ENCODE results near the gene RTL9.

RTL9 gene

DNA sequence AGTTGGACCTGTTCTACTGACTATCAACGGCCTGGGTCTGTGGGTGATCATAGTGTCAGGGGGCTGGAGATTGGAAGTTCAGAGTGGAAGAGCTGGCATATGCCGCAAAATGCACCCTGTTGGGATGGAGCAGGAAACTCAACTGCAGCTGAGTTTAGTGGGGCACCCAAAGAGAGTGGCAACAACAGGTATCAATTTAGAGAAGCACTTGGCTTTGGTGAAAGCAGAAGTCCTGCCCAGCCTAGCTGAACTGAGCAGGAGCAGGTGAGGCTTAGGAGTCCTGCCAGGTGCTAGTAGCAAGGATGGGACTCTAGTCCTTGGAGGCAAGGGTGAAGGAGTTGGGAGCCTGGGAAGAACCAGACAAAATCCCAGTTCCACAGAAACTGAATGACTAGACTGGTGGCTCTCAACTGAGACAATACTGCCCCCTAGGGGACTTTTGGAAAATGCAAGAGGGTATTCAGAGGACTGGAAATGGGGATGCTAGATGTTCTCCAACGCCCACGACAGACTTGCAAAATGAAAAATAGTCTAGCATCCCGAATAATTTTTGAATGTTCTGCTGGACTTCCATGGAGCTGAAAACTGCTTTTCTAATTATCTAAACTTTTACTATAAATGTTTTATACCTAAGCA lies 49.4 kb downstream of the RTL9 start:
- peak; percentile 67 for DNase-seq
